ENCODE data around the gene PAM16.

Gene PAM16

DNA sequence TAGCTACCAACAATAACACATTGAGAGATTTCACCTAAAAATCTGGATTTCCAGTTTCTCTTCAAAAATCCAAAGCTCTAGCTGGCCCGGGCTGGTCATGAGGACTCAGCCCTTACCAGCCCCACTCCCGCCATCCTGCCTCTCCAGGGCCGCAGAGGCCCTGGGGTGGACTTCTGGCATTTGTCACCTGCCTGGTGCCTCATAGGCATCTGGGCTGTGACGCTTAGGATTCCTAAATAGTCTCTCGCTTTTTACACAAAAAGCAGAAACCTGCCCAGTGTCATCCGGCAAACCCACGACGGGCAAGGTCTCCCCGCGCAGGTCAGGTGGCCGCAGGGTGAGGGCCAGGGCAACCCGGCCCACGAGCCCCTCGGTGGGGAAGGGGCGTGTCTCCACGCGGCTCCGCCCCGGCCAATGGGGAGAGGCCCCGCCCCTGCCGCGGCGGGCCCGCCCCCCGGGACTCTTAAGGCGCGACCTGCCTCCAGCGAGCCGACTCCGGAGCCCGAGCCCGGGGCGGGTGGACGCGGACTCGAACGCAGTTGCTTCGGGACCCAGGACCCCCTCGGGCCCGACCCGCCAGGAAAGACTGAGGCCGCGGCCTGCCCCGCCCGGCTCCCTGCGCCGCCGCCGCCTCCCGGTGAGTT, 20.4 kb upstream of the PAM16 start, which contains the start of gene VASN:
Gene VASN, plus strand, starts transcription at position 492 of the 644 bp plus-strand sequence. CDS start 9,030 bp downstream, outside the sequence.
- DNase-seq (ENCODE audit: low spot score): peak; percentile 55

- no peak for DNase-seq (ENCODE audit: low spot score)
Observed at GRCh38 chr16:4370570-4371356, 19.6 kb upstream of the PAM16 start.

- no peak for DNase-seq (ENCODE audit: low spot score)
Observed at GRCh38 chr16:4370151-4370550, 19.0 kb upstream of the PAM16 start.

DNA sequence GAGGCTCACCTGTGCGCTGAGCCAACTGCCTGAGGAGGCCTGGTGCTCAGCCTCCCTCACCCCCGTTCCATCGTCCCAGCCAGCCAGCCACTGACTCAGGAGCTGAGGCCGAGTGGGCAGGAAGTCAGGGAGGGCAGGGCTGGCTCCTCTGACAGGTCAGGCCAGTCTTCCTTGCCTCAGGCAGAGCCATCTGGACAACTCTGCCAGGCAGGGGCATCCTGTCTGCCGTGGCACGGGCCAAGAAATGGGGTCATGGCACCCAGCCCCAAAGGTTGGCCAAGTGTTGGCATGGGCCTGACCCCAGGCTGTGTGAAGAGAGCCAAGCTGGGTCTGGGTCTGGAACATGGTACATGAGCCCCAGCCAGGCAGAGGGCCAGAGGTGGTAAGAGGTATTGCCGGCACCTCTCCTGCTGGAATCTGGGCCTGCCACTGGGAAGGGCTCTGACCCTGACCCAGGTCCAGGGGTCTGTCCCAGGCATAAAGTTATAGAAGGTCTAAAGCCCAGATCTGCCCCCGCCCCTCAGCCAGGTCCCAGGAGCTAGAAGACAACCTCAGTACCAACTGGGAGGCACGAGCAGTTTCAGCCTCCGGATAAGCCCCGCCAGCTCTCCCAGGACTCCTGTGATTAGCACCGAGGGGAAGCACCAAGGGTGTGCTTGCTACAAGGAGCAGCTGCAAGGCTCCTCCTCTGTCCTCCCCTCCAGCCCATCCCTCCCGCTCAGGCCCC, 18.0 kb upstream of the PAM16 start:
- DNase-seq (ENCODE audit: low spot score): no peak

DNA sequence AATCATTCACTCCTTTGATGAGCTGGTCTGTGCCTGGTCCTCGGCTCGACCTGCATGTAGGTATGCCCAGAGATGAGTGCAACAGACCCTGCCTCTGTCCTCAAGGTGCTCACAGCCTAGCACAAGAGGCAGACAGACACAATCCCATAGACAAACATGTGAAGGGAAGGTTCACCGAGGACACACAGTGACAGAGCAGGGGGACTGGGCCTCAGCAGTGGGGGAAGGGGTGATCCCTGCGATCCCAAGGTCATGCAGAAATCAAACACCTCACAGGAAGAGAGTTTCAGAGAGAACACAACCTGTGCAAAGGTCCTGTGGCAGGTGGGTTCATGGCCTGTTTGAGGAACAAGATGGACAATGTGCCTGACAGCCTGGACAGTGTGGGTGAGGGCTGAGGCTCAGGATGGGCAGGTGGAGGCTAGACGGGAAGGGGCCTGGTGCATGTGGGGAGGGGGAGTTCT, 16.3 kb upstream of the PAM16 start:
- DNase-seq (ENCODE audit: low spot score): no peak

DNA sequence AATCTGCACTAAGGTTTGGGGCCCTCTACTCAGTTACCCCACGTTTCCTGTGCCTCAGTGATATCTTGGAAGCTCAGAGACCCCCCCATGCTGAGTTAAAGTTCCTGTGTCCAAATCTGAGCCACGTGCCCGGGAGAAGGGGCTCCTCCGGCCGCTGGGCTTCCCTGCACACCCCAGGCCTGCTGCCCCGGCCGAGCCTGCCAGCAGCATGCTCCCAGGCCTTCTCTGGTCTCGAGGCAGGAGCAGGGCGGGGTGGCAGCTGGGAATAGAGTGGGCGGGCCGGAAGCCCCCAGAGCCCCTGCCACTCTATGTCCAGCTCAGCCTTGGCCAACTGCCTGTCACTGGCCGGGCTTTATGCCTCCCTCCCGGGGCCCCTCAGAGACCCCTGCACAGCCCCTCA, 14.9 kb upstream of the PAM16 start:
- DNase-seq (ENCODE audit: low spot score): no peak

- DNase-seq (ENCODE audit: low spot score): no peak
Observed at GRCh38 chr16:4365615-4366014, 14.5 kb upstream of the PAM16 start.

DNA sequence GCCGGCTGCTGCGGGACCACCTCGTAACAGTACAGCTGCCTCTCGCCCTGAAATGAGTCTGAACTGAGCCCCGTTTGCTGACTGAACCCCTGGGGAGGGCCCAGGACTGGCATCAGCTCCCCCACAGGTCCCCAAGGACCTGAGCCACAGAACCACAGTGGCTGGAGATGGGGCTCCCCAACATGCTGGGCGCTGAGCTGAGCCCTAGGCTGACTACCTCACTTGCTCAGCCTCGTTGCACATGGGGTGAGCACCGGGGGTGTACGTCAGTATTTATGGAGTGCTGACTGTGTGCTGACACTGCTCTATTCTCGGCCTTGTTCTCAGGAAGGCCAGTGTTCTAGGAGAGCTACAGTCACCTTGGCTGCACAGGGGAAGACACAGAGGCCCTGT, 13.9 kb upstream of the PAM16 start:
- DNase-seq (ENCODE audit: low spot score): no peak

DNA sequence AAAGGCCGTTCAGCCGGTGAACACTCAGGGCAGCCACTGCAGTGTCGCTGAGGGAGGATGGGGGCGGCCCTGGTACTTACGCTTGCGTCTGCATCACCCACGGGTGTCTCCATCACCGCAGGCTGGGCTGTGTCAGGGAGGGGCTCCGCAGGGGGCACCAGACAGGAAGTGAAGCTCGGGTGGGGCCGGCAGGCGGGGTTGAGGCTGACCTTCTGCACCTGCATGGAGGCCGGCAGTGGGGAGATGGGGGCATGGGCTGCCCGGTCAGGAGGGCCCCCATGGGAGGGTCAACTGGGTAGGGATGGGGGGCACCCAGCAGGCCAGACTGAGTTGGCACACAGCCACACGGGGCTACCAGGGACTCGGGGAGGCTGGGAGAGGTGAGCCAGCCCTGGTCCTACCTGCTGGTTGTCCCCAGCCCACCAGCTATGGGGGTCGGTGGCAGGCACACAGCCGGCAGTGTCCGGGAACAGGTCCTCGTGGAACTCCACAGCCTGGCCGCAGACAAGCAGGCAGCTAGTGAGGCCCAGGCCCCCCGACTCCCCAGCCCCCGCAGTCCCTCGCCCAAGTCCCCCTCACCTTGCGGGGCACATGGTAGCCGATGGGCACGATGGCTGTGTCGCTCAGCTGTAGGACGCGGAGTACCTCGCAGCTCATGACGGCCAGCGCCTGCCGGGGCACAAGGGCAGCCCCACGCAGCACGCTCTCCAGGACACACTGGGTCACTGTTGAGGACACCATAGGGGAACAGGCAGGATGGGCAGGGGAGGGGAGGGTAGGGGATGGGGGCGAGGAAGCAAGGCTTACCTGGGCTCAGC, 13.3 kb upstream of the PAM16 start:
- no peak for DNase-seq (ENCODE audit: low spot score)

GRCh38 chr16:4362476-4363135, 11.5 kb upstream of the PAM16 start:
- DNase-seq (ENCODE audit: low spot score): no peak

DNA sequence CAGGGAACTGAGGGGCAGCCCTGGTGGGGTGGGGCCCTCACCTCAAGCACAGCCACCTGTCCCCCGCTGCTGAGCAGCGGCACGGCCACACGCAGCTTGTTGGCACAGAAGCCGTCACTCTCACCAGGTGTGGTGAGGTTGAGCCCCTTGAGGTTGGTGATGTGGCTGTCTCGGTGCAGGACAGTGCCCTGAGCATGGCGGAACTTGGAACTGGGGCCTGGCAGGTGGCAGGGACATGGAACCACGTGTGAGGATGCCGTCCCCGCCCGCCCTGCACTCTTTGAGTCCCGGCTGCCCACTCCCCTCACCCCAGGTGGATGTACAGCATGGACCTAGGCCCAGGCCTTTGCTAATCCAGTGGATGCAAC, 10.8 kb upstream of the PAM16 start:
- no peak for DNase-seq (ENCODE audit: low spot score)

DNA sequence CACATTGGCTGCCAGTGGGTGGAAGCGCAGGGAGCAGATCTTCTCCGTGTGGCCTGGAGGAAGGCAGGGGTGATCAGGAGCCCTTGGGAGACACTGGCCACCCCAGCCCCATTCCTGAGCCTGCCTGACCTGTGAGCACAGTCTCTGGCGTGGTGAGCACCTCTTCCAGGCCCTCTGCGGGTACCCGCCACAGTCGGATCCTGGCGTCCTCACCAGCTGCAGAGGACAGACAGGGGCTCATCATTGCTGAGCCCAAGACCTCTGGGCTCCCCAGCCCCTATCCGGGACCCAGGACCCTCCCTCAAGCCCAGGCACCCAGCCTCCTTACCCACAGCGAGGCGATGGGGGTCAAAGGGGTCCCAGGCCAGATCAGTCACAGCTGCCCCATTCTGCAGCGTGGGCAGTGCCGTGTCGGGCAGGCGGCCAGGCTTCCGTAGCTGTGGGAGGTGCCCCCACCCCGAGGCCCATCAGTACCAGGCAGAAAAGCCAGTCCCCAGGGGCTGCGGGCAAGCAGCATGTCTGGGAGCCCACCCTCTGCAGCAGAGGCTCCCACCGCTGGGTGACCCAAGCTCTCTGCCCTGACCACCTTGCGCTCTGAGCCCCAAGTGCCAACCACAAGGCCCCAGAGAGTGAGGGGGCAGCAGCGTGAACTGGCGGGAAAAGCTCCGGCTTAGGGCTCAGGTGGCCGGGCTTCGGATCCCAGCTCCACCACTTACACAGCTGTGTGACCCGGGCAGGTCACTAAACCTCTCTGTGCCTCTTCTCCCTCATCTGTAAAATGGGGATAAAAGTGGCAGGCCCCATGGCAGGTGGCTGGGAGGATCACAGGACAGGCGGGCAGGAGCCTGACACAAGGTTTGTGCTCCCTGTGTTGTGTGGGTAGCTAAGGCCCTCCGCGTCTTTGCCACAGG, 10.2 kb upstream of the PAM16 start:
- DNase-seq (ENCODE audit: low spot score): no peak

GRCh38 chr16:4360538-4361021, 9.5 kb upstream of the PAM16 start:
- DNase-seq (ENCODE audit: low spot score): no peak

DNA sequence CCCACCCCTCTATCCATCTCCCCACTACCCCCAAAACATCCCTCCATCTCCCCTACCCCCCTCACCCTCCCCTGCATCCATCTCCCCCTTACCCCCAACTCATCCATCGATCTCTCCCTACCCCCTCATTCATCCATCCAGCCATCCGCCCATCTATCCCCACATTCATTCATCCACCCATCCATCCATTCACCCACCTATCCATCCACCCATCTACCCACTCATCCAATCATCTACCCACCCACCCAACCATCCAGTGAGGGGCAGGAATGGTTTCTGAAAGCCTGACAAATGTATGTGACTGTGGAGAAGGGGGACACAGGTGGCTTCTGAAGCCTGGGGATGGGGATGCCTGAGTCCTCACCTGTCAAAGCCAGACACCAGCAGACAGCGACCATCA, 8.8 kb upstream of the PAM16 start:
- DNase-seq (ENCODE audit: low spot score): no peak

DNA sequence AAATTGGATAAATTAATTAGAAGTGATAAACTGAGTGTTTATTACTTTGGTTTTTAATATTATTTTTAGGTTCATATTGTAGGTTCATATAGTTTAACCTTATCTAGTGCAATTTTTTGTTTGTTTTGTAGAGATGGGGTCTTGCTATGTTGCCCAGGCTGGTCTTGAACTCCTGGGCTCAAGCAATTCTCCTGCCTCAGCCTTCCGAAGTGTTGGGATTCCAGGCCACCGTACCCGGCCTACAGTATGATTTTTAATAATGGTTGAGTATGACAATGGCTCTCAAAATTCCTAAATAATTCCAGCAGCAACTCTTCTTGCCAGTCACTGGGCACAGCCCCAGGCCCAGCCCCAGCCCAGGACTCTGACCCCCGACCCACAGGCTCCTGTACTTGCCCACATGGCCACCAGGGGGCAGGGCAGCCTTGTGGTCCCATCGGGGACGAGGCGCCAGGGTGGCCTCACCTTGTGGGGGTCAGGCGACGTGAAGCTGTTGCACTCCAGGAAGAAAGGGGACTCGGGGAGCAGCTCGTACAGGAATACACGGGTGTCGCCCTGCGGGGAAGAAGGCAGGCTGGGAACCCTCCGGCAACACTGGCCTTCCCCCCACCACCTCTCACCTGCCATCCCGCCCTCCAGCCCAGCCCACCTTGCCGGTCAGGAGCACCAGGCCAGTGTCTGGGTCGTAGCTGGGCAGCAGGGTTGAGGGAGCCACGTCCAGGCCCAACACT, 7.9 kb upstream of the PAM16 start:
- DNase-seq (ENCODE audit: low spot score): no peak

- no peak for DNase-seq (ENCODE audit: low spot score)
Observed at GRCh38 chr16:4358236-4358635, 7.1 kb upstream of the PAM16 start.

- DNase-seq (ENCODE audit: low spot score): no peak
Observed at GRCh38 chr16:4356820-4357219, 5.7 kb upstream of the PAM16 start.

GRCh38 chr16:4354512-4355409, 3.6 kb upstream of the PAM16 start:
- DNase-seq (ENCODE audit: low spot score): no peak

GRCh38 chr16:4353675-4354074, 2.6 kb upstream of the PAM16 start:
- DNase-seq (ENCODE audit: low spot score): no peak

Measured in RKO (cell line).